H1 (cell line): ENCODE results near the gene FSD1.

Source experiments
- BCL11A ChIP-seq, 2 experiments: IDR thresholded peaks; one replicate each; pipeline ENCODE4 v1.6.1; 2011; ENCODE audit warnings: low read depth in 2 of 2, low read length in 2 of 2, mild to moderate bottlenecking in 2 of 2
- CBX5 ChIP-seq: fragments of 300-800, 300-1000 bp; sonication (generic); IDR thresholded peaks from 2 replicates; pipeline ENCODE4 v1.7.1; 2016; ENCODE audit warnings: antibody characterized with exemption, low read length, low read depth
- CEBPB ChIP-seq: IDR thresholded peaks from 2 replicates; pipeline ENCODE4 v1.6.1; 2012; ENCODE audit warnings: low read depth, low read length
- CHD1 ChIP-seq: IDR thresholded peaks from 2 replicates; pipeline ENCODE4 v1.6.1; 2012; ENCODE audit warnings: low read depth, low read length, improper control_type of control experiment
- CTCF ChIP-seq, 3 experiments: IDR thresholded peaks; 1 replicate in 2 of 3; 2 replicates in 1 of 3; pipeline versions ENCODE4 v1.5.1 to v1.6.1; 2011; ENCODE audit warnings: low read length in 3 of 3, mild to moderate bottlenecking in 3 of 3, inconsistent platforms in 2 of 3, low read depth in 1 of 3, moderate library complexity in 1 of 3; ENCODE audit not compliant: insufficient read depth in 1 of 3; ENCODE audit errors: control extremely low read depth in 1 of 3
- EZH2 ChIP-seq: fragments of 200-600 bp; sonication (generic); IDR thresholded peaks from 2 replicates; pipeline ENCODE4 v1.7.1; 2012; ENCODE audit warnings: low read depth, mild to moderate bottlenecking, moderate library complexity, low read length, inconsistent platforms; ENCODE audit not compliant: severe bottlenecking
- KDM5A ChIP-seq: fragments of 200-600 bp; IDR thresholded peaks from 2 replicates; pipeline ENCODE4 v1.7.1; 2012; ENCODE audit warnings: mild to moderate bottlenecking, low read length, inconsistent platforms, mixed read lengths
- MAFK ChIP-seq: IDR thresholded peaks from 2 replicates; pipeline ENCODE4 v1.6.1; 2012; ENCODE audit warnings: low read depth, mild to moderate bottlenecking, improper control_type of control experiment, low read length
- POLR2A ChIP-seq, 2 experiments: IDR thresholded peaks; 1 replicate in 1 of 2; 2 replicates in 1 of 2; pipeline ENCODE4 v1.6.1; 2011; ENCODE audit warnings: low read depth in 2 of 2, low read length in 2 of 2, mild to moderate bottlenecking in 2 of 2; ENCODE audit errors: control extremely low read depth in 1 of 2
- POLR2AphosphoS5 ChIP-seq: IDR thresholded peaks from 2 replicates; pipeline ENCODE4 v1.6.1; 2011; ENCODE audit warnings: low read depth, low read length
- SRF ChIP-seq: IDR thresholded peaks from 2 replicates; pipeline ENCODE4 v1.6.1; 2011; ENCODE audit warnings: mild to moderate bottlenecking, low read depth, low read length, moderate library complexity
- YY1 ChIP-seq: IDR thresholded peaks from 2 replicates; pipeline ENCODE4 v1.6.1; 2011; ENCODE audit warnings: low read depth, mild to moderate bottlenecking, low read length
- ZNF274 ChIP-seq: IDR thresholded peaks from 2 replicates; pipeline ENCODE4 v1.7.0; 2012; ENCODE audit warnings: low read length, borderline replicate concordance; ENCODE audit errors: extremely low read depth

GRCh38 chr19:4366666-4367335 is 62.4 kb downstream of the FSD1 start:
- TF ChIP-seq YY1 = no peak
- TF ChIP-seq CTCF (IDR thresholded peaks at IDR 0.05; ENCODE audit: control extremely low read depth in 1 of 3, insufficient read depth in 1 of 3, low read depth in 1 of 3, low read length in 3 of 3) = no peak
- TF ChIP-seq BCL11A (IDR thresholded peaks at IDR 0.05; ENCODE audit: low read depth in 2 of 2, low read length in 2 of 2) = no peak
- TF ChIP-seq CBX5 = no peak
- no peak for TF ChIP-seq POLR2A (IDR thresholded peaks at IDR 0.05; ENCODE audit: control extremely low read depth in 1 of 2, low read depth in 2 of 2, low read length in 2 of 2)
- TF ChIP-seq EZH2 = no peak
- no peak for TF ChIP-seq MAFK
- no peak for TF ChIP-seq CHD1
- no peak for TF ChIP-seq KDM5A
- no peak for TF ChIP-seq SRF
- TF ChIP-seq CEBPB = no peak
- TF ChIP-seq ZNF274 = no peak
- no peak for TF ChIP-seq POLR2AphosphoS5
